Raji (cell line): ENCODE data around the gene OR10R2.

Source experiments
- POLR2A ChIP-seq: IDR thresholded peaks from 2 replicates; pipeline ENCODE4 v1.6.1; 2011; ENCODE audit warnings: low read depth, low read length, control low read depth; ENCODE audit not compliant: insufficient read depth

Gene OR10R2

GRCh38 chr1:158471920-158472319 is at the start of gene OR10R2:
TSS of gene OR10R2 (plus strand) at chr1:158472220. CDS start at chr1:158472326, 106 bp downstream.
- TF ChIP-seq POLR2A: no peak

- TF ChIP-seq POLR2A: no peak
These were observed 47.0 kb upstream of the OR10R2 start for GRCh38 chr1:158425027-158425426.

- no peak for TF ChIP-seq POLR2A
These were observed 45.9 kb upstream of the OR10R2 start, which contains the start of gene OR10K2 for GRCh38 chr1:158426137-158426536. TSS of gene OR10K2 (minus strand) at chr1:158426237. CDS start at chr1:158420866, 5,371 bp downstream.

- TF ChIP-seq POLR2A: no peak
These were observed 37.3 kb upstream of the OR10R2 start for GRCh38 chr1:158434741-158435140.

- no peak for TF ChIP-seq POLR2A
These were observed 26.6 kb upstream of the OR10R2 start for GRCh38 chr1:158445376-158445775.

GRCh38 chr1:158454537-158454936 is 17.5 kb upstream of the OR10R2 start:
- TF ChIP-seq POLR2A: no peak

- no peak for TF ChIP-seq POLR2A
These were observed 14.8 kb upstream of the OR10R2 start for GRCh38 chr1:158457246-158457645.

- TF ChIP-seq POLR2A: no peak
These were observed 13.8 kb upstream of the OR10R2 start for GRCh38 chr1:158458263-158458662.

GRCh38 chr1:158461534-158461933 is 10.5 kb upstream of the OR10R2 start, which contains the start of gene OR10K1:
TSS of gene OR10K1 (plus strand) at chr1:158461834. CDS start at chr1:158465562, 3,728 bp downstream.
- no peak for TF ChIP-seq POLR2A

GRCh38 chr1:158485455-158485854 is 13.4 kb downstream of the OR10R2 start:
- TF ChIP-seq POLR2A: no peak

- TF ChIP-seq POLR2A: no peak
These were observed 19.3 kb downstream of the OR10R2 start for GRCh38 chr1:158491316-158491715.

GRCh38 chr1:158493054-158493453 is 21.0 kb downstream of the OR10R2 start:
- no peak for TF ChIP-seq POLR2A

- no peak for TF ChIP-seq POLR2A
These were observed 22.8 kb downstream of the OR10R2 start for GRCh38 chr1:158494796-158495195.

GRCh38 chr1:158496374-158496773 is 24.4 kb downstream of the OR10R2 start:
- TF ChIP-seq POLR2A: no peak

GRCh38 chr1:158506369-158506987 is 34.5 kb downstream of the OR10R2 start:
- no peak for TF ChIP-seq POLR2A

- no peak for TF ChIP-seq POLR2A
These were observed 35.5 kb downstream of the OR10R2 start for GRCh38 chr1:158507511-158507910.
